WI38 (cell line): ENCODE measurements around the gene ANGPTL8.
A peak's percentile ranks its signal among the peaks of the same experiment; 100 is the strongest.

Experiments
- H3K4me3 ChIP-seq: 2 replicates; pipeline ENCODE4 v1.5.1; 2011; ENCODE audit warnings: low read depth, mild to moderate bottlenecking, control low read depth, low read length
- CTCF ChIP-seq: IDR thresholded peaks from 2 replicates; pipeline ENCODE4 v1.5.1; 2012; ENCODE audit warnings: low read depth, mild to moderate bottlenecking, control low read depth, low read length

The ANGPTL8 gene

GRCh38 chr19:11281356-11282049 is 42.1 kb downstream of the ANGPTL8 start:
- no peak overlapping the region for H3K4me3 ChIP-seq
- TF ChIP-seq CTCF, result no peak

DNA sequence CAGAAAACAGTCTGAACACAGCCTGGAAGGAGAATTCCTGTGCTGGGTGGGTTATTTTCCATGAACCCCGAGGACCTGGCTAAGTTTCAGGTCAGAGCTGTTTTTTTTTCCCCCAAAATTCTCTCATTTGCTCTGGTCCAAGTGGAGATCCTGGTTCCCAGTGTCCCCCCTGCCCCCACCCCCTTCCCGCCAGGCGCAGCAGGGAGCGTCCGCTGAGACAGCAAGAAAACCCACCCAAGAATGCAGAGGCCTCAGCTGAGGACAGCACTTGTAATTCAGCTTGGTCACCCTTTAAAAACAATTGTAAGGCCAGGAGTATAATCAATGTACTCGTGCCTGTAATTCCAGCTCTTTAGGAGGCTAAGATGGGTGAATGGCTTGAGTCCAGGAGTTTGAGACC is 45.1 kb downstream of the ANGPTL8 start:
- H3K4me3 ChIP-seq, result no peak overlapping the region
- TF ChIP-seq CTCF, result no peak

DNA sequence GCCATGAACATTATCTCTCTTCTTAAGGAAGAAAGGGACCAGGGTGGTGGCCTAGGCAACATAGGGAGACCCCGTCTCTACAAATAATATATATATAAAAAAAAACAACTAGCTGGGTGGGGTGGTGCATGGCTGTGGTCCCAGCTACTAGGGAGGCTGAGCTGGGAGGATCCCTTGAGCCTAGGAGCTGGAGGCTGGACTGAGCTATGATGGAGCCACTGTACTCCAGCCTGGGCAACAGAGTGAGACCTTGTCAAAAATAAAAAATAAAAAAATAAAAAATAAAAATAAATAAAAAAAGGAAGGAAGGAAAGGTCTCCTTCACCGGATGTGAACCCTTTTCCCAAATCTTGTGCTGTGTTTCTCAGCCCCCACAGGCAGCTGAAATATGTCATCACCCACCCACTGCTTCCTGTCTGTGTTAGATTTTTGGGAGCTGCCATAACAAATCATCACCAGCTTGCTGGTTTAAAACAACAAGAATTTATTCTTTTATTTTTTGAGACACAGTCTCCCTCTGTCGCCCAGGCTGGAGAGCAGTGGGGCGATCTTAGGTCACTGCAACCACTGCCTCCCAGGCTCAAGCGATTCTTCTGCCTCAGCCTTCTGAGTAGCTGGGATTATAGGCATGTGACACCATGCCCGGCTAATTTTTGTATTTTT is 47.0 kb downstream of the ANGPTL8 start:
- H3K4me3 ChIP-seq, result no peak overlapping the region
- 0 out of 2 replicates have a peak, but pooled peaks have one; percentile 29 for TF ChIP-seq CTCF

DNA sequence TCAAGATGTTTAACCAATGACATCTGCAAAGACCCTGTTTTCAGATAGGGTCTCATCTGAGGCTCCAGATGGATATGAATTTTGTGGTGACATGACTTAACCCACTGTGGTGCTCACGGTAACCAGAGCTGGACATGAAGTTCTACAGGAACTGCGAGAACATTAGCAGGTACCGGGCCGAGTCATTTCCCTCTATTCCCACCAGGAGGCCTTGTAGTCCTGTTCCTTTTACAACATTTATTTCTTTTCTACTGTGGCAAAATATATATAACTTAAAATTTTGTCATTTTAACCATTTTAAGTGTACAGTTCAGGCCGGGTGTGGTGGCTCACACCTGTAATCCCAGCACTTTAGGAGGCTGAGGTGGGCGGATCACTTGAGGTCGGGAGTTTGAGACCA is 48.9 kb downstream of the ANGPTL8 start:
- peak; percentile 50 for TF ChIP-seq CTCF
- no peak overlapping the region for H3K4me3 ChIP-seq

- no peak for TF ChIP-seq CTCF
- H3K4me3 ChIP-seq, result no peak overlapping the region
Measured at GRCh38 chr19:11290256-11290655, 50.8 kb downstream of the ANGPTL8 start.

DNA sequence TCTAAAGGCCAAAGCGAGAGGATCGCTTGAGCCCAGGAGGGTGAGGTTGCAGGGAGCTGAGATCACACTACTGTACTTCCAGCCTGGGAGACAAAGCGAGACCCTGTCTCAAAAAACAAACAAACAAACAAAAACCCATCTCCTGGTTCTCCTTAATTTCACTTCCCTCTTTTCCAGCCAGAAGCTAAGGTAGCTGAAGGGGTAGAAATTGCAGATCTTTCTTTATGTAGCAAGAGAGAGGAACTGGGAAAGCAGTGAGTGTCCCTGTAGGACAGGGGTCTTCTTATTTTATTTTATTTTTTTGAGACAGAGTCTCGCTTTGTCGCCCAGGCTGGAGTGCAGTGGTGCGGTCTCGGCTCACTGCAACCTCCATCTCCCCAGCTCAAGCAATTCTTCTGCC is 52.0 kb downstream of the ANGPTL8 start:
- TF ChIP-seq CTCF, result no peak
- H3K4me3 ChIP-seq, result no peak overlapping the region
